Fibroblast of the aortic adventitia (primary cell): Measurements from ENCODE around the gene ADCY9. TPM values are rescaled to one million over a fixed set of nuclear protein-coding genes. Genes with fewer than 3 reads are reported as not detected.
A peak's percentile ranks its signal among the peaks of the same experiment; 100 is the strongest.

ENCODE experiments used
- DNase-seq: peaks from one replicate; pipeline ENCODE4 v3.0.0-alpha.2; 2010; ENCODE audit warnings: low read depth
- H3K4me3 ChIP-seq: 2 replicates; pipeline ENCODE4 v1.5.1; 2011; ENCODE audit warnings: low read depth, mild to moderate bottlenecking, control low read depth, low read length, moderate library complexity
- CTCF ChIP-seq: IDR thresholded peaks from 2 replicates; pipeline ENCODE4 v1.5.1; 2011; ENCODE audit warnings: mild to moderate bottlenecking, low read length, control low read depth, inconsistent platforms; ENCODE audit not compliant: insufficient read depth
- total RNA-seq: library from RNA; depleted of rRNA; stranded (reverse); fragments of >200 nt; gene quantifications from 2 replicates; pipeline ENCODE4 v1.2.3, GENCODE V29; 2012; ENCODE audit warnings: low replicate concordance

The ADCY9 gene
- total RNA-seq, 1 donor: 23.6 TPM

DNA sequence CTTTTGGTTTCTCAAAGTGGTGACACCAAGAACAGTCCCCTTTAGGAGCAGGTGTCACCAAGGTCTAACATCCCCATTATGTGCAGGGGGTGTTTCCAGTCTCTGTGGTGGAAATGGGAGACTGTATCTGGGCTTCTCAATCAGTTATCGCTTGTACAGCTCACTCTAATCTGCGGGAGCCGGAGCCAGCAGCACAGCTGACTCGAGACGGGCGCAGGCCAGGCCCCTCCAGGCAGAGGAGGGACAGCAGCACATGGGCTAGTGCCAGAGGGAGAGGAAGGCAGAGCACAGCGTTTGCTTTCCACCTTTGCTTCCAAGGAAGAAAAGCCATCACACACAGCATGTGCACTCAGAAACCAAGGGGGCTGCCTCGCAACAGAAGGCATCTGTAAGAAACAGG is 144.5 kb downstream of the ADCY9 start:
- no peak for TF ChIP-seq CTCF
- no peak overlapping the region for H3K4me3 ChIP-seq
- no peak for DNase-seq

GRCh38 chr16:3971261-3971660 is 145.0 kb downstream of the ADCY9 start:
- H3K4me3 ChIP-seq: no peak overlapping the region
- DNase-seq: peak; percentile 66
- TF ChIP-seq CTCF: no peak

- peak; percentile 68 for DNase-seq
- no peak overlapping the region for H3K4me3 ChIP-seq
- no peak for TF ChIP-seq CTCF
These were observed 147.7 kb downstream of the ADCY9 start for GRCh38 chr16:3968551-3968950.

DNA sequence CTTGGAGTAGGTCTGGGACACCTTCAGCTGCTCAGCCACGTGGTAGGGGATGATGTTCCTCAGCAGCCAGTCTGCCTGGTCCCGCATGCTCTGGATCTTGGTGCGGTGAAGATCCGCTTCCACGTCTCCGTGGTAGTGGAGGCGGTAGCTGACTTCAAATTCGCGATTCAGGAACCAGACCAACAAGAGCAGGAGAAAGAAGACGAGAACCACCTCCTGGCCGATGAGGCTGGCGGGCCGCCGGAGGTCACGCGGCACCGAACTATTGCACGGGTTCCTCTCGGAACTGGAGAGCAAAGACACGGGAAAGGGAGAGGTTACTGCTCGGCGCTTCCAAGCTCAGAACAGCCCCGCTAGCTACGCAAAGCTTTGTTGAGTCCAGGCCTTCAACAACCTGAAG is 149.6 kb downstream of the ADCY9 start:
- H3K4me3 ChIP-seq: no peak overlapping the region
- no peak for DNase-seq
- TF ChIP-seq CTCF: no peak

GRCh38 chr16:3965781-3966582 is 150.3 kb downstream of the ADCY9 start:
- no peak for TF ChIP-seq CTCF
- no peak for DNase-seq
- H3K4me3 ChIP-seq: no peak overlapping the region

- no peak for DNase-seq
These were observed 150.9 kb downstream of the ADCY9 start for GRCh38 chr16:3965306-3965705.

More at GRCh38 chr16:3965306-3965705, 150.9 kb downstream of the ADCY9 start:
- no peak overlapping the region for H3K4me3 ChIP-seq
- no peak for TF ChIP-seq CTCF
